Smooth muscle cell (in vitro differentiated cells): ENCODE data around the gene COMT. TPM values are rescaled to one million over a fixed set of nuclear protein-coding genes. Genes with fewer than 3 reads are reported as not detected.

Experiments
- DNase-seq: peaks from one replicate; lab custom pipeline; 2025; ENCODE audit not compliant: unreplicated experiment; lab: John Stamatoyannopoulos, UW
- H2AFZ ChIP-seq: fragments of 200-600 bp; sonication (generic); 2 replicates; pipeline ENCODE4 v1.6.0; 2016; ENCODE audit warnings: antibody characterized with exemption, low read depth, mild to moderate bottlenecking
- H3F3A ChIP-seq: fragments of 200-600 bp; sonication (generic); 2 replicates; pipeline ENCODE4 v1.6.0; 2017; ENCODE audit warnings: antibody characterized with exemption, low read depth
- H3K27ac ChIP-seq: fragments of 200-600 bp; sonication (generic); 2 replicates; pipeline ENCODE4 v1.5.1; 2016; ENCODE audit warnings: low read depth, mild to moderate bottlenecking
- H3K27me3 ChIP-seq: fragments of 200-600 bp; sonication (generic); 2 replicates; pipeline ENCODE4 v1.6.1; 2016; ENCODE audit warnings: low read depth, mild to moderate bottlenecking
- H3K36me3 ChIP-seq: fragments of 200-600 bp; sonication (generic); 2 replicates; pipeline ENCODE4 v1.5.1; 2016; ENCODE audit warnings: low read depth
- H3K4me1 ChIP-seq: fragments of 200-600 bp; sonication (generic); 2 replicates; pipeline ENCODE4 v1.5.1; 2016; ENCODE audit warnings: low read depth
- H3K4me2 ChIP-seq: fragments of 200-600 bp; sonication (generic); 2 replicates; pipeline ENCODE4 v1.6.0; 2016; ENCODE audit warnings: mild to moderate bottlenecking
- H3K4me3 ChIP-seq: fragments of 200-600 bp; sonication (generic); 2 replicates; pipeline ENCODE4 v1.5.1; 2016; ENCODE audit warnings: mild to moderate bottlenecking
- H3K79me2 ChIP-seq: fragments of 200-600 bp; sonication (generic); 2 replicates; pipeline ENCODE4 v1.6.0; 2016; ENCODE audit warnings: low read depth, mild to moderate bottlenecking
- H3K9ac ChIP-seq: fragments of 200-600 bp; sonication (generic); 2 replicates; pipeline ENCODE4 v1.6.0; 2016; ENCODE audit warnings: low read depth
- H3K9me3 ChIP-seq: fragments of 200-600 bp; sonication (generic); replicated peaks from 2 replicates; pipeline ENCODE4 v1.5.1; 2016; ENCODE audit warnings: low read depth
- H4K20me1 ChIP-seq: fragments of 200-600 bp; sonication (generic); 2 replicates; pipeline ENCODE4 v1.6.0; 2016; ENCODE audit warnings: low read depth
- WGBS: methylation state at CpG from one replicate; pipeline ENCODE4 v1.1.7; 2016; ENCODE audit warnings: low lambda C conversion rate; 5-methylcytosine and 5-hydroxymethylcytosine counted together
- polyA plus RNA-seq: library from polyadenylated mRNA; unstranded; fragments of >200 nt; fragmentation: Nextera tagmentation; extraction: Ambion mirVana; gene quantifications from 2 replicates; pipeline ENCODE4 v1.2.1, GENCODE V29; 2016
- total RNA-seq: library from RNA; depleted of rRNA; stranded (reverse); fragments of >200 nt; gene quantifications from 2 replicates; pipeline ENCODE4 v1.2.3, GENCODE V29; 2014
- TF ChIP-seq, protein P1 (sequence below): fragments of 200-600 bp; sonication (generic); IDR thresholded peaks from 2 replicates; pipeline ENCODE4 v1.5.1; 2017; ENCODE audit warnings: borderline replicate concordance, mild to moderate bottlenecking, antibody characterized with exemption; ENCODE audit not compliant: insufficient read depth, poor library complexity, severe bottlenecking

COMT gene
- total and polyA plus RNA-seq, 2 experiments from 2014 or later: 4.1 to 6.2 TPM

DNA sequence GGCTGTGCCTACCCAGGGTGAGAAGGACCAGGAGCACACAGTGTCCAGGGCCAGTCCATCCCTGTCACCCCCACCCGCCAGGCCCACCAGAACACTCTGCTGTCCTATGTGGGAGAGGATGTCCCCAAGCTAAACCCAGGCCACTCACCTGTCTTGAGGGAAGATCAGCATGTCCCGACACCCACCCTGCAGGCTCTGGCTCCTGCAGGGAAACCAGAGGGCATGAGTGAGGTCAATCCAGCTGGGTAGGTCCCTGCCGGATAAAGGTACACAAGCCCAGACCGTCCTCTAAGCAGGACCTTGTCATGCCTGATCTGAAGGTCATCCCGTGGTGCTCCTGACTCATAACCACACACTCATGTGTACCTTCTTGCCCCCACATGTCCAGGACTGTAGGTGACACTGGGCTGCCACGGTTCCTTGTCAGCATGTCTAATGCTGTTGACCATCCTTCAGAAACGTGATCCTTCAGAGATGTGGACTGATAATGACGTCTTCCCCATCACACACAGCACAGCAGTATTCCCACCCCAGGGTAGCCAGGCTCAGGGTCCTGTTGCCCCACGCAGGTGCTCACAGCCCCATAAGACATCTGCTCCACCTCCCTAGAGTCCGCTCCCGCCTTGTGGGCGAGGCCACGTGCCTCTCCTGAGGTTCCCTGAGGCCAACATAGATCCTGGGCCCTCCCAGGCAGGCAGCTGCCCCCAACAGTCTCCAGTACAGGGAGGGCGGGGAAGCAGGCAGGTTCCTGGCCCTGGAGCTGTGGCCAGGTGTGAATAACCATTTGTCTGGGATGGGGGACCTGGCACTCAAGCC, 68.9 kb downstream of the COMT start:
- WGBS: 84% methylated on average over 14 of the region's 14 CpGs
- Histone ChIP-seq H3K79me2 (no peaks in the 10 kb centered on the region), H3K4me2 (no peak overlapping the region), H3K36me3 (no peaks in the 10 kb centered on the region), H3F3A (no peaks in the 10 kb centered on the region), H3K9me3 (no peaks in the 10 kb centered on the region), H3K9ac (no peak overlapping the region), H4K20me1 (no peaks in the 10 kb centered on the region), H3K4me1 (no peaks in the 10 kb centered on the region), H2AFZ (no peak overlapping the region), H3K27ac (no peak overlapping the region), H3K4me3 (no peak overlapping the region), H3K27me3 (peaks cover 12% of the 10 kb centered on the region)
- TF ChIP-seq, protein P1, sequence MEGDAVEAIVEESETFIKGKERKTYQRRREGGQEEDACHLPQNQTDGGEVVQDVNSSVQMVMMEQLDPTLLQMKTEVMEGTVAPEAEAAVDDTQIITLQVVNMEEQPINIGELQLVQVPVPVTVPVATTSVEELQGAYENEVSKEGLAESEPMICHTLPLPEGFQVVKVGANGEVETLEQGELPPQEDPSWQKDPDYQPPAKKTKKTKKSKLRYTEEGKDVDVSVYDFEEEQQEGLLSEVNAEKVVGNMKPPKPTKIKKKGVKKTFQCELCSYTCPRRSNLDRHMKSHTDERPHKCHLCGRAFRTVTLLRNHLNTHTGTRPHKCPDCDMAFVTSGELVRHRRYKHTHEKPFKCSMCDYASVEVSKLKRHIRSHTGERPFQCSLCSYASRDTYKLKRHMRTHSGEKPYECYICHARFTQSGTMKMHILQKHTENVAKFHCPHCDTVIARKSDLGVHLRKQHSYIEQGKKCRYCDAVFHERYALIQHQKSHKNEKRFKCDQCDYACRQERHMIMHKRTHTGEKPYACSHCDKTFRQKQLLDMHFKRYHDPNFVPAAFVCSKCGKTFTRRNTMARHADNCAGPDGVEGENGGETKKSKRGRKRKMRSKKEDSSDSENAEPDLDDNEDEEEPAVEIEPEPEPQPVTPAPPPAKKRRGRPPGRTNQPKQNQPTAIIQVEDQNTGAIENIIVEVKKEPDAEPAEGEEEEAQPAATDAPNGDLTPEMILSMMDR: no peak
- DNase-seq: no peak

GRCh38 chr22:20011123-20011992, 69.8 kb downstream of the COMT start:
- TF ChIP-seq, protein P1: no peak
- no peak overlapping the region for H3K4me2 ChIP-seq
- H3K4me3 ChIP-seq: no peak overlapping the region
- no peak overlapping the region for H3K9ac ChIP-seq
- WGBS: 88% methylated on average over 20 of the region's 20 CpGs
- no peaks in the 10 kb centered on the region for H3K9me3 ChIP-seq
- no peaks in the 10 kb centered on the region for H4K20me1 ChIP-seq
- no peaks in the 10 kb centered on the region for H3F3A ChIP-seq
- H3K4me1 ChIP-seq: peaks cover 5% of the 10 kb centered on the region
- no peak overlapping the region for H2AFZ ChIP-seq
- no peak overlapping the region for H3K27ac ChIP-seq
- peaks cover 21% of the 10 kb centered on the region for H3K27me3 ChIP-seq
- no peak for DNase-seq
- no peaks in the 10 kb centered on the region for H3K36me3 ChIP-seq
- no peaks in the 10 kb centered on the region for H3K79me2 ChIP-seq

GRCh38 chr22:20011993-20012740, 70.6 kb downstream of the COMT start:
- no peaks in the 10 kb centered on the region for H3K9me3 ChIP-seq
- no peaks in the 10 kb centered on the region for H3K79me2 ChIP-seq
- H2AFZ ChIP-seq: no peak overlapping the region
- H4K20me1 ChIP-seq: no peaks in the 10 kb centered on the region
- no peaks in the 10 kb centered on the region for H3F3A ChIP-seq
- TF ChIP-seq, protein P1: no peak
- H3K4me1 ChIP-seq: peaks cover 5% of the 10 kb centered on the region
- H3K4me3 ChIP-seq: no peak overlapping the region
- H3K9ac ChIP-seq: no peak overlapping the region
- H3K36me3 ChIP-seq: no peaks in the 10 kb centered on the region
- DNase-seq: no peak
- H3K27ac ChIP-seq: no peak overlapping the region
- WGBS: 97% methylated on average over 7 of the region's 7 CpGs
- H3K27me3 ChIP-seq: peaks cover 23% of the 10 kb centered on the region
- no peak overlapping the region for H3K4me2 ChIP-seq
